Ascending aorta (tissue), 2 donors: Measurements from ENCODE around the gene PCDHGA5. TPM values are rescaled to one million over a fixed set of nuclear protein-coding genes. Genes with fewer than 3 reads are reported as not detected.

ENCODE experiments used
- DNase-seq, 2 donors: peaks; one replicate each; pipeline ENCODE4 v3.0.0-alpha.2; 2019; ENCODE audit warnings: low spot score in 2 of 2
- H3K27ac ChIP-seq, 2 donors: fragments of 200-600 bp; sonication (generic); one replicate each; pipeline ENCODE4 v1.5.1; 2016 to 2017; ENCODE audit warnings: mild to moderate bottlenecking in 1 of 2
- H3K27me3 ChIP-seq: fragments of 200-600 bp; sonication (generic); one replicate; pipeline ENCODE4 v1.5.1; 2017
- H3K36me3 ChIP-seq, 2 donors: fragments of 200-600 bp; sonication (generic); one replicate each; pipeline ENCODE4 v1.5.1; 2016
- H3K4me1 ChIP-seq, 2 donors: fragments of 200-600 bp; sonication (generic); one replicate each; pipeline ENCODE4 v1.5.1; 2016 to 2017; ENCODE audit warnings: mild to moderate bottlenecking in 1 of 2
- H3K4me3 ChIP-seq, 2 donors: fragments of 200-600 bp; sonication (generic); one replicate each; pipeline ENCODE4 v1.5.1; 2016 to 2017; ENCODE audit warnings: mild to moderate bottlenecking in 1 of 2
- H3K9me3 ChIP-seq, 2 donors: fragments of 200-600 bp; sonication (generic); one replicate each; pipeline ENCODE4 v1.5.1; 2016
- intact Hi-C: fragments of 100-400 bp; cut with DNase I; formaldehyde crosslinking; loops from one replicate; pipeline ENCODE4 v1.15.1; 2023
- total RNA-seq: library from RNA; depleted of rRNA; stranded (reverse); fragments of >200 nt; gene quantifications from one replicate; pipeline ENCODE4 v1.1.0, GENCODE V29; 2016
- TF ChIP-seq, protein P1 (sequence below), 3 experiments: fragments of 200-600 bp in 2 of 3; fragments of 450-650 bp in 1 of 3; sonication (generic) in 2 of 3; IDR thresholded peaks; one replicate each; pipeline ENCODE4 v1.5.1; 2016 to 2019; ENCODE audit warnings: antibody characterized with exemption in 3 of 3, mild to moderate bottlenecking in 1 of 3, moderate library complexity in 1 of 3

Gene PCDHGA5
- total RNA-seq, 1 donor from 2014 or later = 4.5 TPM

DNA sequence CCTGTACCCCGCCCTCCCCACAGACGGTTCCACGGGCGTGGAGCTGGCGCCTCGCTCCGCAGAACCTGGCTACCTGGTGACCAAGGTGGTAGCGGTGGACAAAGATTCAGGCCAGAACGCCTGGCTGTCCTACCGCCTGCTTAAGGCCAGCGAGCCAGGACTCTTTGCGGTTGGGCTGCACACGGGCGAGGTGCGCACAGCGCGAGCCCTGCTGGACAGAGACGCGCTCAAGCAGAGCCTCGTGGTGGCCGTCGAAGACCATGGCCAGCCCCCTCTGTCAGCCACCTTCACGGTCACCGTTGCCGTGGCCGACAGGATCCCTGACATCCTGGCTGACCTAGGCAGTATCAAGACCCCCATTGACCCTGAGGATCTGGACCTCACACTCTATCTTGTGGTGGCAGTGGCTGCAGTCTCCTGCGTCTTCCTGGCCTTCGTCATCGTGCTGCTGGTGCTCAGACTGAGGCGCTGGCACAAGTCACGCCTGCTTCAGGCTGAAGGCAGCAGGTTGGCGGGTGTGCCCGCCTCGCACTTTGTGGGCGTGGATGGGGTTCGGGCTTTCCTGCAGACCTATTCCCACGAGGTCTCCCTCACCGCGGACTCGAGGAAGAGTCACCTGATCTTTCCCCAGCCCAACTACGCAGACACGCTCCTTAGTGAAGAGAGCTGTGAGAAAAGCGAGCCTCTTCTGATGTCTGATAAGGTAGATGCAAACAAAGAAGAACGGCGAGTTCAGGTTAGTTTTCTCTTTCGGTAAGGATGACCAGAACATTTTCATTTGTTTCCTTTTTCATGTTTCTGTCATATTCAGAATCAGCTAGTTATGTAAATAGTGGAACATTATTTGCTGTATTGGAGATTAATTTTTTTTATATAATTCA is 2.3 kb downstream of the PCDHGA5 start:
- H3K9me3 ChIP-seq = peaks cover 93 to 98% of the 10 kb centered on the region in 2 donors
- H3K36me3 ChIP-seq = no peaks in the 10 kb centered on the region
- H3K27me3 ChIP-seq = no peaks in the 10 kb centered on the region
- no peaks in the 10 kb centered on the region for H3K4me1 ChIP-seq
- H3K4me3 ChIP-seq = peak overlapping the region in 1 of 2 donors; percentile 13
- H3K27ac ChIP-seq = no peak overlapping the region
- TF ChIP-seq, protein P1, sequence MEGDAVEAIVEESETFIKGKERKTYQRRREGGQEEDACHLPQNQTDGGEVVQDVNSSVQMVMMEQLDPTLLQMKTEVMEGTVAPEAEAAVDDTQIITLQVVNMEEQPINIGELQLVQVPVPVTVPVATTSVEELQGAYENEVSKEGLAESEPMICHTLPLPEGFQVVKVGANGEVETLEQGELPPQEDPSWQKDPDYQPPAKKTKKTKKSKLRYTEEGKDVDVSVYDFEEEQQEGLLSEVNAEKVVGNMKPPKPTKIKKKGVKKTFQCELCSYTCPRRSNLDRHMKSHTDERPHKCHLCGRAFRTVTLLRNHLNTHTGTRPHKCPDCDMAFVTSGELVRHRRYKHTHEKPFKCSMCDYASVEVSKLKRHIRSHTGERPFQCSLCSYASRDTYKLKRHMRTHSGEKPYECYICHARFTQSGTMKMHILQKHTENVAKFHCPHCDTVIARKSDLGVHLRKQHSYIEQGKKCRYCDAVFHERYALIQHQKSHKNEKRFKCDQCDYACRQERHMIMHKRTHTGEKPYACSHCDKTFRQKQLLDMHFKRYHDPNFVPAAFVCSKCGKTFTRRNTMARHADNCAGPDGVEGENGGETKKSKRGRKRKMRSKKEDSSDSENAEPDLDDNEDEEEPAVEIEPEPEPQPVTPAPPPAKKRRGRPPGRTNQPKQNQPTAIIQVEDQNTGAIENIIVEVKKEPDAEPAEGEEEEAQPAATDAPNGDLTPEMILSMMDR (IDR thresholded peaks at IDR 0.05) = no peak
- intact Hi-C loops = no loop called here
- no peak for DNase-seq

DNA sequence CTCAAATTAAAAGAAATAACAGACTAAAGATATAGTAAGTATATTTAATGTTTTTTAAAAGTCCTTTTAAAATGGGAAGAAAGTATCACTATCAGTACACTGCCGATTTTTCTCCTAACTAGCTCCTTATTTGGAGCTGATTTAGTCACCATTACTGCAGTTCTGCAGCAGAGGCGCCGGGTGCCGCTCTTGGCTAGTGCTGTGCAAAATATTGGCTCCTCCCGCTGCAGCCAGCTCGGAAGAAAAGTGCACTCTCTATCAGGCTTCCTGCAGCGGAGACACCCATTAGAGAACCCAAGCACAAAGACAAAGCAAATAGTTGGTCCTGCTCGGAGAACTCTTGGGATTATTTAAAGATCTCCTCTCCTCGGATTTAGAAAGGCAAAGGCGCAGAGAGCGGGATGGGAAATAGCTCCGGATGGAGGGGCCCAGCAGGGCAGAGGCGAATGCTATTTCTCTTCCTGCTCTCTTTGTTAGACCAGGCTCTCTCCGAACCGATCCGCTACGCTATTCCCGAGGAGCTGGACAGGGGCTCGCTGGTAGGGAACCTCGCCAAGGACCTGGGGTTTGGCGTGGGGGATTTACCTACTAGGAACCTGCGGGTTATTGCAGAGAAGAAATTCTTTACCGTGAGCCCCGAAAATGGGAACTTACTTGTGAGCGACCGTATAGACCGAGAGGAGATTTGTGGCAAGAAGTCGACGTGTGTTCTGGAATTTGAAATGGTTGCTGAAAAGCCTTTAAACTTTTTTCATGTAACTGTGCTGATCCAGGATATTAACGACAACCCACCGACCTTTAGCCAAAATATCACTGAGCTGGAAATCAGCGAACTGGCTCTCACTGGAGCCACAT is 6.3 kb downstream of the PCDHGA5 start, which contains the start of gene PCDHGB3:
Gene PCDHGB3 (plus strand): TSS at position 249 of the 855 bp plus-strand sequence. CDS start 153 bp downstream, at position 402.
- Histone ChIP-seq H3K4me3 (peak within 1 kb of the TSS; percentile 14 to 24), H3K27me3 (no peaks in the 10 kb centered on the region), H3K36me3 (no peaks in the 10 kb centered on the region), H3K9me3 (peaks cover 94 to 100% of the 10 kb centered on the region in 2 donors), H3K4me1 (no peaks in the 10 kb centered on the region), H3K27ac (no peak within 1 kb of the TSS)
- TF ChIP-seq, protein P1 (IDR thresholded peaks at IDR 0.05) = no peak
- intact Hi-C loops = no loop called here
- DNase-seq = no peak

DNA sequence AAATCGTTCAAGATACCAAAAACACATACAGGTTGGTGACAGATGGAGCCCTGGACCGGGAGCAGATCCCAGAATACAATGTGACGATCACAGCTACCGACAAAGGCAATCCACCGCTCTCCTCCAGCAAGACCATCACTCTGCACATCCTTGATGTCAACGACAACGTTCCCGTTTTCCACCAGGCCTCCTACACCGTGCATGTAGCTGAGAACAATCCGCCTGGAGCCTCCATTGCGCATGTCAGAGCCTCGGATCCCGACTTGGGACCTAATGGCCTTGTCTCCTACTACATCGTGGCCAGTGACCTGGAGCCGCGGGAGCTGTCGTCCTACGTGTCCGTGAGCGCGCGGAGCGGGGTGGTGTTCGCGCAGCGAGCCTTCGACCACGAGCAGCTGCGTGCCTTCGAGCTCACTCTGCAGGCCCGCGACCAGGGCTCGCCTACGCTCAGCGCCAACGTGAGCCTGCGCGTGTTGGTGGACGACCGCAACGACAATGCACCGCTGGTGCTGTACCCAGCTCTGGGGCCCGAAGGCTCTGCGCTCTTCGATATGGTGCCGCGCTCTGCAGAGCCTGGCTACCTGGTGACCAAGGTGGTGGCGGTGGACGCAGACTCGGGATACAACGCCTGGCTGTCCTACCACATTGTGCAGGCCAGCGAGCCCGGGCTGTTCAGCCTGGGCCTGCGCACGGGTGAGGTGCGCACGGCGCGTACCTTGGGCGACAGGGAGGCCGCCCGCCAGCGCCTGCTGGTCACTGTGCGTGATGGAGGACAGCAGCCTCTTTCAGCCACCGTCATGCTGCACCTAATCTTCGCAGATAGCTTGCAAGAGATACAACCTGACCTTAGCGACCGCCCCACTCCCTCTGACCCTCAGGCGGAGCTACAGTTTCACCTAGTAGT is 7.9 kb downstream of the PCDHGA5 start:
- no peaks in the 10 kb centered on the region for H3K36me3 ChIP-seq
- H3K27me3 ChIP-seq = no peaks in the 10 kb centered on the region
- no peaks in the 10 kb centered on the region for H3K4me1 ChIP-seq
- TF ChIP-seq, protein P1 (IDR thresholded peaks at IDR 0.05) = no peak
- H3K4me3 ChIP-seq = no peak overlapping the region
- intact Hi-C loops = no loop called here
- H3K9me3 ChIP-seq = peaks cover 90 to 100% of the 10 kb centered on the region in 2 donors
- H3K27ac ChIP-seq = no peak overlapping the region
- no peak for DNase-seq

- Histone ChIP-seq H3K4me3 (peak within 1 kb of the TSS in 1 of 2 donors; percentile 38), H3K27ac (no peak within 1 kb of the TSS), H3K9me3 (peaks cover 92 to 100% of the 10 kb centered on the region in 2 donors), H3K4me1 (no peaks in the 10 kb centered on the region), H3K36me3 (no peaks in the 10 kb centered on the region), H3K27me3 (no peaks in the 10 kb centered on the region)
- intact Hi-C loops = no loop called here
- no peak for DNase-seq
- TF ChIP-seq, protein P1 (IDR thresholded peaks at IDR 0.05) = no peak
Observed at GRCh38 chr5:141373673-141374317, 9.8 kb downstream of the PCDHGA5 start, which contains the start of gene PCDHGA6. TSS of gene PCDHGA6 (plus strand) at chr5:141373891. CDS start at chr5:141374084, 193 bp downstream.
